Prostate gland (tissue), 2 donors: ENCODE measurements around the gene INAVA. TPM values are rescaled to one million over a fixed set of nuclear protein-coding genes. Genes with fewer than 3 reads are reported as not detected.

Source experiments
- DNase-seq: peaks from one replicate; pipeline ENCODE4 v3.0.0-alpha.2; 2019; ENCODE audit warnings: low spot score
- H3K27ac ChIP-seq, 2 donors: fragments of 200-600 bp; sonication (generic); 2 replicates each; pipeline ENCODE4 v1.5.1; 2017 to 2019
- H3K27me3 ChIP-seq: fragments of 200-600 bp; sonication (generic); replicated peaks from 2 replicates; pipeline ENCODE4 v1.5.1; 2019; ENCODE audit not compliant: insufficient read depth
- H3K36me3 ChIP-seq, 2 donors: fragments of 200-600 bp; sonication (generic); 1 replicate in 1 of 2; 2 replicates in 1 of 2; pipeline versions ENCODE4 v1.5.1 to v1.8.1; 2017 to 2019
- H3K4me1 ChIP-seq: fragments of 200-600 bp; sonication (generic); replicated peaks from 2 replicates; pipeline ENCODE4 v1.5.1; 2019
- H3K4me3 ChIP-seq, 2 donors: fragments of 200-600 bp; sonication (generic); 2 replicates each; pipeline ENCODE4 v1.5.1; 2017 to 2019
- H3K9me3 ChIP-seq: fragments of 200-600 bp; sonication (generic); 2 replicates; pipeline ENCODE4 v1.5.1; 2017
- POLR2A ChIP-seq: fragments of 450-650 bp; IDR thresholded peaks from one replicate; pipeline ENCODE4 v1.6.1; 2016; ENCODE audit warnings: antibody characterized with exemption, mild to moderate bottlenecking
- POLR2AphosphoS5 ChIP-seq: sonication (generic); formaldehyde crosslinking; IDR thresholded peaks from one replicate; pipeline ENCODE4 v1.6.1; 2017; ENCODE audit warnings: antibody characterized with exemption
- WGBS: methylation state at CpG from one replicate; pipeline ENCODE4 v1.1.5; 2018; 5-methylcytosine and 5-hydroxymethylcytosine counted together
- intact Hi-C: fragments of 100-400 bp; cut with DNase I; formaldehyde crosslinking; loops from one replicate; pipeline ENCODE4 v1.14.2; 2022
- total RNA-seq, 2 donors: library from RNA; depleted of rRNA; stranded (reverse); fragments of >200 nt; gene quantifications; one replicate each; pipeline ENCODE4 v1.1.0, GENCODE V29; 2016
- TF ChIP-seq, protein P1 (sequence below), 4 experiments: fragments of 200-600 bp in 2 of 4; fragments of 450-650 bp in 2 of 4; sonication (generic) in 2 of 4; IDR thresholded peaks; 1 replicate in 3 of 4; 2 replicates in 1 of 4; pipeline ENCODE4 v1.5.1; 2016 to 2019; ENCODE audit warnings: antibody characterized with exemption in 4 of 4, mild to moderate bottlenecking in 2 of 4, moderate library complexity in 2 of 4

The INAVA gene
- total RNA-seq, 2 donors from 2014 or later: 7.4 to 27.1 TPM

DNA sequence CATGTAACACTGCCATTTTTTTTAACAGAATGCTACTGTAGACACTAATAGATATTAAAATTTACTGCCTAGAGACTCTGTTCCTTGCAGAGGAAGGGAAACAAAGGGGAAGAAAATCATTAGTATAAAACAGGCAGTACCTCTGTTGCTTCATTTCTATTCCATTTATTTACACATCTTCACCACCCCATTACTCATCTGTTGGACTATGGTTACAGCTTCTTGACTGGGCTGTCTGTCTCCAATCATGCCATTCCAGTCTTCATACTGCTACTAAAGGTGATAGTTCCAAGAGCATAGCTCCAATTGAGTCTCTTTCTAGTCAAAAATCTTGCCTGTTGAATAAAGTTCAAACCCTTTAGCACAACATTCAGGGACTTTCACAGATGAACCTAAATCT lies 44.1 kb upstream of the INAVA start:
- Histone ChIP-seq H3K4me1 (no peaks in the 10 kb centered on the region), H3K36me3 (peaks cover 2 to 4% of the 10 kb centered on the region in 2 donors), H3K27ac (no peak overlapping the region), H3K4me3 (no peak overlapping the region), H3K27me3 (no peaks in the 10 kb centered on the region), H3K9me3 (no peaks in the 10 kb centered on the region)
- no peak for DNase-seq
- intact Hi-C loops: no loop called here
- no peak for TF ChIP-seq POLR2AphosphoS5
- TF ChIP-seq, protein P1, sequence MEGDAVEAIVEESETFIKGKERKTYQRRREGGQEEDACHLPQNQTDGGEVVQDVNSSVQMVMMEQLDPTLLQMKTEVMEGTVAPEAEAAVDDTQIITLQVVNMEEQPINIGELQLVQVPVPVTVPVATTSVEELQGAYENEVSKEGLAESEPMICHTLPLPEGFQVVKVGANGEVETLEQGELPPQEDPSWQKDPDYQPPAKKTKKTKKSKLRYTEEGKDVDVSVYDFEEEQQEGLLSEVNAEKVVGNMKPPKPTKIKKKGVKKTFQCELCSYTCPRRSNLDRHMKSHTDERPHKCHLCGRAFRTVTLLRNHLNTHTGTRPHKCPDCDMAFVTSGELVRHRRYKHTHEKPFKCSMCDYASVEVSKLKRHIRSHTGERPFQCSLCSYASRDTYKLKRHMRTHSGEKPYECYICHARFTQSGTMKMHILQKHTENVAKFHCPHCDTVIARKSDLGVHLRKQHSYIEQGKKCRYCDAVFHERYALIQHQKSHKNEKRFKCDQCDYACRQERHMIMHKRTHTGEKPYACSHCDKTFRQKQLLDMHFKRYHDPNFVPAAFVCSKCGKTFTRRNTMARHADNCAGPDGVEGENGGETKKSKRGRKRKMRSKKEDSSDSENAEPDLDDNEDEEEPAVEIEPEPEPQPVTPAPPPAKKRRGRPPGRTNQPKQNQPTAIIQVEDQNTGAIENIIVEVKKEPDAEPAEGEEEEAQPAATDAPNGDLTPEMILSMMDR (IDR thresholded peaks at IDR 0.05): no peak
- no peak for TF ChIP-seq POLR2A

GRCh38 chr1:200856716-200857357 lies 37.9 kb upstream of the INAVA start:
- H3K36me3 ChIP-seq: no peaks in the 10 kb centered on the region

DNA sequence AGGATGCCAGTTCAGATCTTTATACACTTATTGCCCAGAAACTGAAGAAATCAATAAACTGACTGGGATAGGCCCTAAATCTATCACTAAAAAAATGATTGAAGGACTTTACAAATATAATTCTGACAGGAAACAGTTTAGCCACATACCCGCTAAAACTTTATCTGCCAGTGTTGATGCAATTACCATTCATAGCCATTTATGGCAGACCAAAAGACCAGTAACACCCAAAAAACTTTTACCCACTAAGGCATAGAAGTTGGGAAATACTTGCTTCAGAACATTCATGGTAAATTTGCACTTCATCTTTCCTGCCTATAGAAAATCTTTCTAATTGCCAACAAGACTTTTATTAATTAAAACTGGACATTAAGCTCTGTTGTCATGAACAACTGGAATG lies 36.9 kb upstream of the INAVA start:
- no peak for DNase-seq
- Histone ChIP-seq H3K4me1 (no peaks in the 10 kb centered on the region), H3K27me3 (no peaks in the 10 kb centered on the region), H3K36me3 (no peaks in the 10 kb centered on the region), H3K9me3 (no peaks in the 10 kb centered on the region), H3K27ac (no peak overlapping the region), H3K4me3 (no peak overlapping the region)
- intact Hi-C loops: no loop called here
- 88% methylated on average over 1 of the region's 1 CpG for WGBS
- TF ChIP-seq POLR2A (no peak), POLR2AphosphoS5 (no peak)
- TF ChIP-seq, protein P1 (IDR thresholded peaks at IDR 0.05): no peak

More at GRCh38 chr1:200856716-200857357, 37.9 kb upstream of the INAVA start:
- Histone ChIP-seq H3K4me1 (no peaks in the 10 kb centered on the region), H3K27me3 (no peaks in the 10 kb centered on the region), H3K27ac (no peak overlapping the region), H3K4me3 (no peak overlapping the region), H3K9me3 (no peaks in the 10 kb centered on the region)
- TF ChIP-seq POLR2A: no peak
- TF ChIP-seq, protein P1 (IDR thresholded peaks at IDR 0.05): no peak
- no peak for TF ChIP-seq POLR2AphosphoS5
- 80% methylated on average over 2 of the region's 2 CpGs for WGBS
- intact Hi-C loops: no loop called here
- no peak for DNase-seq

DNA sequence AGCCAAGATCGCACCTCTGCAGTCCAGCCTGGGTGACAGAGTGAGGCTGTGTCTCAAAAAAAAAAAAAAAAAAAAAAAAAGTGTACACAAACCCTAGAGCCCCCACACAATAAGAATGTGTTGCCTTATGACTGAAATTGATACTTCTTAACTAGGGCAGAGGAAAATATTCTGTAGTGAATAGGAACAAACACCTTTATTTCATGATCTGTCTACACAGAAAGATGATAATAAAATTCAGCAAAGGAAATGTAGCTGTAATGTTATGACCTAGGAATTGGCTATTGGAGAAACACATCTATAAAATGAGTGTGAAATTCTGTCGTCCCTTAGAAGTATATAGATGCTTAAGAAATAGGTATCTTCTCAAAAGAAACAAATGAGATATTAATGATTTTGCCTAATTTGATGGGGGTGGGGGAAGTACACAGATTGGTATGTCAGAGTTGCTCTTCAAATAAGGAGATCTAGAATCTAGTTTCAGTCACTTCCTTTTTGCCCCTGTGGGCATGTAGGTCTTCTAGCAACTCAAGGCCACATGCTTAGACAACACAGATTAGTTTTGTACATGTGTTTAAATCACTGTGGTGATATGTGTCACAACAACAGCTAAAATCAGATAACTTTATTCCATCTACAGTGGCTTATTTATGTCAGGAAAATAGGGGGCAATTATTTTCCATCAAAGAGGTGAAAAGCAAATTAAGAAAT lies 32.6 kb upstream of the INAVA start:
- no peaks in the 10 kb centered on the region for H3K4me1 ChIP-seq
- no peak overlapping the region for H3K4me3 ChIP-seq
- no peak overlapping the region for H3K27ac ChIP-seq
- no peak for TF ChIP-seq POLR2A
- no peak for TF ChIP-seq POLR2AphosphoS5
- TF ChIP-seq, protein P1 (IDR thresholded peaks at IDR 0.05): no peak
- no peaks in the 10 kb centered on the region for H3K9me3 ChIP-seq
- DNase-seq: no peak
- WGBS: 80% methylated on average over 2 of the region's 2 CpGs
- H3K36me3 ChIP-seq: no peaks in the 10 kb centered on the region
- H3K27me3 ChIP-seq: no peaks in the 10 kb centered on the region
- intact Hi-C loops: no loop called here
